Activated CD8-positive, alpha-beta T cell treated with anti-CD3 and anti-CD28 coated beads for 36 hours (primary cell): ENCODE data around the gene DDX24. TPM values are rescaled to one million over a fixed set of nuclear protein-coding genes. Genes with fewer than 3 reads are reported as not detected.

ENCODE experiments used
- ATAC-seq: fragments of 200-7000 bp; cut with Tn5 transposase; one replicate; pipeline ENCODE4 v1.10.0; 2021; ENCODE audit warnings: mild to moderate bottlenecking, moderate library complexity
- CTCF ChIA-PET: fragments of 350-600 bp; sonication (Branson Sonifier 250); formaldehyde crosslinking; loops from one replicate; lab custom pipeline; 2021; ENCODE audit warnings: antibody characterized with exemption; lab: Charles Lee
- POLR2A ChIA-PET: fragments of 350-600 bp; sonication (Branson Sonifier 250); formaldehyde crosslinking; loops from one replicate; lab custom pipeline; 2021; ENCODE audit warnings: antibody characterized with exemption; lab: Charles Lee
- DNase-seq: peaks from one replicate; pipeline ENCODE4 v3.0.0-alpha.2; 2020
- H3K27ac Mint-ChIP-seq: one replicate; pipeline ENCODE4 v1.8.0; 2021; ENCODE audit warnings: mild to moderate bottlenecking, mixed read lengths
- H3K27me3 Mint-ChIP-seq: one replicate; pipeline ENCODE4 v1.8.0; 2021; ENCODE audit warnings: mixed read lengths
- H3K36me3 Mint-ChIP-seq: one replicate; pipeline ENCODE4 v1.8.0; 2021; ENCODE audit warnings: low read depth, mixed read lengths
- H3K4me1 Mint-ChIP-seq: one replicate; pipeline ENCODE4 v1.8.0; 2021; ENCODE audit warnings: low read depth, mixed read lengths
- H3K4me3 Mint-ChIP-seq: one replicate; pipeline ENCODE4 v1.8.0; 2021; ENCODE audit warnings: mild to moderate bottlenecking, moderate library complexity, mixed read lengths
- H3K9me3 Mint-ChIP-seq: one replicate; pipeline ENCODE4 v1.8.0; 2021; ENCODE audit warnings: mixed read lengths
- CTCF ChIP-seq: fragments of 200-600 bp; IDR thresholded peaks from one replicate; pipeline ENCODE4 v1.8.0; 2022; ENCODE audit warnings: antibody characterized with exemption, mild to moderate bottlenecking
- intact Hi-C: fragments of 100-400 bp; cut with micrococcal nuclease; formaldehyde crosslinking; loops from one replicate; pipeline ENCODE4 v1.10.0; 2022
- total RNA-seq, 2 experiments: library from RNA; stranded (reverse); gene quantifications; one replicate each; pipeline ENCODE4 v1.2.3, GENCODE V29; 2021

The DDX24 gene
- total RNA-seq, 2 experiments from 2014 or later, result 272 to 275 TPM

- ChIA-PET POLR2A (no interaction called here), CTCF (interaction anchor here (0.7 to 3.4 kb wide), 2 partner anchors 106 to 273 kb away, joined by 3 to 20 read pairs; no protein-coding TSS in a partner anchor)
- Mint-ChIP-seq H3K4me3 (no peak overlapping the region), H3K4me1 (peaks cover 21% of the 10 kb centered on the region), H3K27ac (no peak overlapping the region), H3K9me3 (no peaks in the 10 kb centered on the region), H3K36me3 (no peaks in the 10 kb centered on the region), H3K27me3 (no peaks in the 10 kb centered on the region)
- DNase-seq (no peak), ATAC-seq (no peak)
- no peak for TF ChIP-seq CTCF
- intact Hi-C loops, result no loop called here
These were observed 50.4 kb downstream of the DDX24 start for GRCh38 chr14:94030571-94030970.

- ChIA-PET POLR2A (no interaction called here), CTCF (interaction anchor here (0.7 to 3.4 kb wide), 6 partner anchors 90 to 272 kb away, joined by 3 to 26 read pairs (median 9); partner anchors contain the start of gene IFI27L2)
- intact Hi-C loops, result no loop called here
- no peaks in the 10 kb centered on the region for H3K36me3 Mint-ChIP-seq
- no peak overlapping the region for H3K27ac Mint-ChIP-seq
- no peak for TF ChIP-seq CTCF
- H3K27me3 Mint-ChIP-seq, result no peaks in the 10 kb centered on the region
- ATAC-seq (no peak), DNase-seq (no peak)
- H3K9me3 Mint-ChIP-seq, result no peaks in the 10 kb centered on the region
- no peak overlapping the region for H3K4me3 Mint-ChIP-seq
- H3K4me1 Mint-ChIP-seq, result peaks cover 21% of the 10 kb centered on the region
These were observed 51.3 kb downstream of the DDX24 start for GRCh38 chr14:94029671-94030203.

- POLR2A ChIA-PET, result interaction anchor here (0.7 to 0.8 kb wide), 2 partner anchors 28 to 51 kb away, joined by 3 read pairs; no protein-coding TSS in a partner anchor
- intact Hi-C loops, result no loop called here
These were observed 51.7 kb downstream of the DDX24 start for GRCh38 chr14:94029265-94029664.

GRCh38 chr14:94028450-94028826 is 52.6 kb downstream of the DDX24 start:
- H3K27ac Mint-ChIP-seq, result peak overlapping the region; percentile 72
- POLR2A ChIA-PET, result interaction anchor here (0.7 to 1.6 kb wide), 4 partner anchors 17 to 50 kb away, joined by 3 read pairs; no protein-coding TSS in a partner anchor

More at GRCh38 chr14:94029265-94029664, 51.7 kb downstream of the DDX24 start:
- Mint-ChIP-seq H3K36me3 (no peaks in the 10 kb centered on the region), H3K4me3 (no peak overlapping the region), H3K9me3 (no peaks in the 10 kb centered on the region), H3K27me3 (no peaks in the 10 kb centered on the region), H3K27ac (no peak overlapping the region), H3K4me1 (peaks cover 21% of the 10 kb centered on the region)
- no peak for TF ChIP-seq CTCF
- CTCF ChIA-PET, result interaction anchor here (0.9 to 3.4 kb wide), 7 partner anchors 16 to 109 kb away, joined by 3 to 26 read pairs (median 8); partner anchors contain the start of gene IFI27L2
- ATAC-seq (no peak), DNase-seq (no peak)

More at GRCh38 chr14:94028450-94028826, 52.6 kb downstream of the DDX24 start:
- DNase-seq (peak; percentile 70), ATAC-seq (peak; percentile 54)
- TF ChIP-seq CTCF, result no peak
- H3K4me3 Mint-ChIP-seq, result no peak overlapping the region
- no peaks in the 10 kb centered on the region for H3K27me3 Mint-ChIP-seq
- H3K4me1 Mint-ChIP-seq, result peaks cover 21% of the 10 kb centered on the region
- CTCF ChIA-PET, result interaction anchor here (0.9 to 3.4 kb wide), 12 partner anchors 8 to 151 kb away, joined by 3 to 26 read pairs (median 7); partner anchors contain the start of gene IFI27L2
- no peaks in the 10 kb centered on the region for H3K36me3 Mint-ChIP-seq
- no peaks in the 10 kb centered on the region for H3K9me3 Mint-ChIP-seq
- intact Hi-C loops, result no loop called here
